WTC11 (cell line): ENCODE measurements around the gene MRPL37. TPM values are rescaled to one million over a fixed set of nuclear protein-coding genes. Genes with fewer than 3 reads are reported as not detected.
A peak's percentile ranks its signal among the peaks of the same experiment; 100 is the strongest.

Experiments used
- ATAC-seq: fragments of 200-7000 bp; cut with Tn5 transposase; 2 replicates; pipeline ENCODE4 v1.10.0; 2021; ENCODE audit warnings: mild to moderate bottlenecking, moderate library complexity
- CTCF ChIA-PET: fragments of 300-600 bp; sonication (Branson Sonifier 250); formaldehyde crosslinking; loops from one replicate; lab custom pipeline; 2021; ENCODE audit warnings: antibody characterized with exemption; lab: Charles Lee
- POLR2A ChIA-PET: fragments of 350-600 bp; sonication (Branson Sonifier 250); formaldehyde crosslinking; loops from one replicate; lab custom pipeline; 2021; ENCODE audit warnings: antibody characterized with exemption; lab: Charles Lee
- DNase-seq: peaks from one replicate; pipeline ENCODE4 v3.0.0; 2021; ENCODE audit warnings: low spot score
- H3K27ac Mint-ChIP-seq: 2 replicates; pipeline ENCODE4 v1.8.0; 2021; ENCODE audit warnings: mixed read lengths
- H3K27me3 Mint-ChIP-seq: 2 replicates; pipeline ENCODE4 v1.8.0; 2021; ENCODE audit warnings: low read depth, mild to moderate bottlenecking, moderate library complexity, mixed read lengths
- H3K36me3 Mint-ChIP-seq: 2 replicates; pipeline ENCODE4 v1.8.0; 2021; ENCODE audit warnings: mixed read lengths
- H3K4me1 Mint-ChIP-seq: 2 replicates; pipeline ENCODE4 v1.8.0; 2022; ENCODE audit warnings: mixed read lengths
- H3K4me3 Mint-ChIP-seq: 2 replicates; pipeline ENCODE4 v1.8.0; 2021; ENCODE audit warnings: mild to moderate bottlenecking, moderate library complexity, mixed read lengths
- H3K9me3 Mint-ChIP-seq: 2 replicates; pipeline ENCODE4 v1.8.0; 2021; ENCODE audit warnings: mixed read lengths
- GABPB1 ChIP-seq: sonication (generic); formaldehyde crosslinking; IDR thresholded peaks from 2 replicates; pipeline ENCODE4 v1.8.1; 2023; ENCODE audit warnings: mild to moderate bottlenecking, missing genetic modification reagents
- GTF2I ChIP-seq: fragments of 250-450 bp; sonication (Bioruptor Pico); conservative IDR thresholded peaks from 2 replicates; pipeline ENCODE4 v1.4.0; 2021; ENCODE audit warnings: mild to moderate bottlenecking
- HMGA2 ChIP-seq: fragments of 250-450 bp; sonication (Bioruptor Pico); IDR thresholded peaks from 2 replicates; pipeline ENCODE4 v1.4.0; 2021; ENCODE audit warnings: mild to moderate bottlenecking, moderate library complexity
- KAT7 ChIP-seq: sonication (generic); formaldehyde crosslinking; IDR thresholded peaks from 2 replicates; pipeline ENCODE4 v1.8.1; 2023; ENCODE audit warnings: missing genetic modification reagents, mild to moderate bottlenecking, borderline replicate concordance
- MYBL2 ChIP-seq: sonication (generic); formaldehyde crosslinking; IDR thresholded peaks from 2 replicates; pipeline ENCODE4 v1.8.1; 2023; ENCODE audit warnings: mild to moderate bottlenecking, moderate library complexity, missing genetic modification reagents
- NFE2L1 ChIP-seq: sonication (generic); formaldehyde crosslinking; IDR thresholded peaks from 2 replicates; pipeline ENCODE4 v1.8.1; 2023; ENCODE audit warnings: missing genetic modification reagents
- NR1H2 ChIP-seq: sonication (generic); formaldehyde crosslinking; IDR thresholded peaks from 2 replicates; pipeline ENCODE4 v1.9.0; 2021; ENCODE audit warnings: mild to moderate bottlenecking, moderate library complexity, missing genetic modification reagents
- PRRX2 ChIP-seq: fragments of 250-450 bp; sonication (Bioruptor Pico); IDR thresholded peaks from 2 replicates; pipeline ENCODE4 v1.8.0; 2021; ENCODE audit warnings: mild to moderate bottlenecking
- RELA ChIP-seq: sonication (generic); formaldehyde crosslinking; IDR thresholded peaks from 2 replicates; pipeline ENCODE4 v1.8.1; 2022; ENCODE audit warnings: missing genetic modification reagents, mild to moderate bottlenecking, borderline replicate concordance
- ZBTB21 ChIP-seq: sonication (generic); formaldehyde crosslinking; IDR thresholded peaks from 2 replicates; pipeline ENCODE4 v1.8.1; 2023; ENCODE audit warnings: mild to moderate bottlenecking, missing genetic modification reagents, borderline replicate concordance
- ZBTB43 ChIP-seq: sonication (generic); formaldehyde crosslinking; IDR thresholded peaks from 2 replicates; pipeline ENCODE4 v1.8.1; 2023; ENCODE audit warnings: mild to moderate bottlenecking, missing genetic modification reagents
- ZNF121 ChIP-seq: sonication (generic); formaldehyde crosslinking; IDR thresholded peaks from 2 replicates; pipeline ENCODE4 v1.8.0; 2023; ENCODE audit warnings: missing genetic modification reagents
- ZNF396 ChIP-seq: fragments of 250-450 bp; sonication (Bioruptor Pico); IDR thresholded peaks from 2 replicates; pipeline ENCODE4 v1.8.0; 2021; ENCODE audit warnings: mild to moderate bottlenecking, moderate library complexity, borderline replicate concordance
- total RNA-seq: library from RNA; stranded (reverse); gene quantifications from 3 replicates; pipeline ENCODE4 v1.2.3, GENCODE V29; 2021
- TF ChIP-seq, protein P1 (sequence below): sonication (generic); formaldehyde crosslinking; IDR thresholded peaks from 2 replicates; pipeline ENCODE4 v1.8.1; 2022; ENCODE audit warnings: missing genetic modification reagents, borderline replicate concordance
- TF ChIP-seq, protein P2 (sequence below): fragments of 250-450 bp; sonication (Bioruptor Pico); conservative IDR thresholded peaks from 2 replicates; pipeline ENCODE4 v1.9.0; 2021; ENCODE audit warnings: mild to moderate bottlenecking
- TF ChIP-seq, protein P3 (sequence below): sonication (generic); formaldehyde crosslinking; IDR thresholded peaks from 2 replicates; pipeline ENCODE4 v1.8.1; 2022; ENCODE audit warnings: low read depth, missing genetic modification reagents, borderline replicate concordance
- TF ChIP-seq, protein P4 (sequence below): sonication (generic); formaldehyde crosslinking; IDR thresholded peaks from 2 replicates; pipeline ENCODE4 v1.8.1; 2023; ENCODE audit warnings: mild to moderate bottlenecking, missing genetic modification reagents, moderate library complexity
- TF ChIP-seq, protein P5 (sequence below): fragments of 250-450 bp; sonication (Bioruptor Pico); IDR thresholded peaks from 2 replicates; pipeline ENCODE4 v1.9.0; 2021; ENCODE audit warnings: moderate library complexity, mild to moderate bottlenecking, inconsistent platforms, borderline replicate concordance

Gene MRPL37
- total RNA-seq, 1 experiment from 2014 or later: 143 TPM

DNA sequence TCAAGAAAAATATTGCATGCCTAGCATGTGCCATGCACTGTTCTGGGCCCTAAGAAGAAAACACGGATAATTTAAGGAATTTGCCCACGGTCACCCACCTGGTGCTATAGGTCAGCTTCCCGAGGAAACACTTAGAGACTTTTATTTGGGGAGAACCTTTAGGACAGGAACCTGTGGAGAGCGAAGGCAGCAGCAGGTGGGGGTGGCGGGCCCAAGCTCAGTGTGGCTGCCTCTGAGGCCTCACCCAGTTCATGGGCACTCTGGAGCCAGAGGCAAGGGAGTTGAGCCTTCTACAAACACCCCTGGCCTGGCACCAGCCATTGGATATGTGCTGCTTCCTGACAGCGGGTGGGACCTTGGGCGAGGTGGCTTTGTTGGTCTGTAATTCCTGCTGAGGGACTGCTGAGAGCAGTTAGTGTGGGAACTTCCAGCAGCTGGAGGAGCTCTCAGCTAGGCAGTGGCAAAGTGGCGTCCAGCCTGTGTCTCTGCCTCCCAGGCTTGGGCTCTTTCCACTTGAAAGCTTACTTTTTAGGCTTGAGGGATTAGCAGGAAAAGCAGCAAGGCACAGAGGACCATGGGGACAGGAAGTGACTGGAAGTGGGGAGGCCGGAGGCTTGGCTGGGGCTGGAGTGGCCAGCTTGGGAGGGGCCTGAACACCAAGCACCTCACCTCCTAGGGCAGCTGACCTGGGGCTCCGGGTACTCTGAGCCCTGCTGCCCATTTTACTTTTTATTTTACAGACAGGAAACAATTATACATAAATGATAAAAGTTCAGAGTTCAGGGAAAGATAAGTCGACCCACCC lies 19.1 kb downstream of the MRPL37 start (continued):
- TF ChIP-seq, protein P1, sequence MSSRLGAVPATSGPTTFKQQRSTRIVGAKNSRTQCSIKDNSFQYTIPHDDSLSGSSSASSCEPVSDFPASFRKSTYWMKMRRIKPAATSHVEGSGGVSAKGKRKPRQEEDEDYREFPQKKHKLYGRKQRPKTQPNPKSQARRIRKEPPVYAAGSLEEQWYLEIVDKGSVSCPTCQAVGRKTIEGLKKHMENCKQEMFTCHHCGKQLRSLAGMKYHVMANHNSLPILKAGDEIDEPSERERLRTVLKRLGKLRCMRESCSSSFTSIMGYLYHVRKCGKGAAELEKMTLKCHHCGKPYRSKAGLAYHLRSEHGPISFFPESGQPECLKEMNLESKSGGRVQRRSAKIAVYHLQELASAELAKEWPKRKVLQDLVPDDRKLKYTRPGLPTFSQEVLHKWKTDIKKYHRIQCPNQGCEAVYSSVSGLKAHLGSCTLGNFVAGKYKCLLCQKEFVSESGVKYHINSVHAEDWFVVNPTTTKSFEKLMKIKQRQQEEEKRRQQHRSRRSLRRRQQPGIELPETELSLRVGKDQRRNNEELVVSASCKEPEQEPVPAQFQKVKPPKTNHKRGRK (CRISPR knock-in tag): no peak
- TF ChIP-seq PRRX2 (CRISPR knock-in tag): no peak
- TF ChIP-seq RELA (CRISPR knock-in tag): no peak
- no peak for TF ChIP-seq NR1H2 (CRISPR knock-in tag)
- no peak for TF ChIP-seq GTF2I
- no peak for TF ChIP-seq GABPB1 (CRISPR knock-in tag)

DNA sequence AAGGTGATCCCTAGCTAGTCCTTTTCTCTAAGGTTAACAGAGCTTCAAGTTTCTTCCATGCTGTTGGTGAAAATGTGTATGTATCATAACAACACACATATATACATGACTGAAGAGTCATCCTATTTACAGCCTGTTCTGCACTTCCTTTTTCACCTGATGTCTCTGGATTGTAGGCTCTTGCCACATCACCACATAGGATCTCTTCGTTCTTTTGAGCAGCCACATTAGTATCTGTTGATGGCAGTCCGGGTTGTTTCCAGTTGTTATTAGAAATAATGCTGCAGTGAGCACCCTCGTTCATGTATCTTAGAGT lies 19.7 kb downstream of the MRPL37 start:
- H3K4me1 Mint-ChIP-seq: peaks cover 13% of the 10 kb centered on the region
- H3K27ac Mint-ChIP-seq: peak overlapping the region; percentile 70
- no peaks in the 10 kb centered on the region for H3K27me3 Mint-ChIP-seq
- peaks cover 47% of the 10 kb centered on the region for H3K36me3 Mint-ChIP-seq
- CTCF ChIA-PET: interaction anchor here (1.0 to 1.7 kb wide), 3 partner anchors 38 to 270 kb away, joined by 3 to 7 read pairs (median 6); no protein-coding TSS in a partner anchor
- POLR2A ChIA-PET: interaction anchor here (1.1 kb wide), 1 partner anchor 187 kb away, joined by 4 read pairs; the partner anchor contains the start of gene SSBP3
- no peak for DNase-seq
- TF ChIP-seq NFE2L1 (CRISPR knock-in tag) (no peak), MYBL2 (CRISPR knock-in tag) (no peak), GTF2I (no peak), ZBTB43 (CRISPR knock-in tag) (no peak), ZNF396 (CRISPR knock-in tag) (no peak), HMGA2 (CRISPR knock-in tag) (no peak), ZBTB21 (CRISPR knock-in tag) (no peak), ZNF121 (CRISPR knock-in tag) (no peak), KAT7 (CRISPR knock-in tag) (no peak)
- TF ChIP-seq, protein P2, sequence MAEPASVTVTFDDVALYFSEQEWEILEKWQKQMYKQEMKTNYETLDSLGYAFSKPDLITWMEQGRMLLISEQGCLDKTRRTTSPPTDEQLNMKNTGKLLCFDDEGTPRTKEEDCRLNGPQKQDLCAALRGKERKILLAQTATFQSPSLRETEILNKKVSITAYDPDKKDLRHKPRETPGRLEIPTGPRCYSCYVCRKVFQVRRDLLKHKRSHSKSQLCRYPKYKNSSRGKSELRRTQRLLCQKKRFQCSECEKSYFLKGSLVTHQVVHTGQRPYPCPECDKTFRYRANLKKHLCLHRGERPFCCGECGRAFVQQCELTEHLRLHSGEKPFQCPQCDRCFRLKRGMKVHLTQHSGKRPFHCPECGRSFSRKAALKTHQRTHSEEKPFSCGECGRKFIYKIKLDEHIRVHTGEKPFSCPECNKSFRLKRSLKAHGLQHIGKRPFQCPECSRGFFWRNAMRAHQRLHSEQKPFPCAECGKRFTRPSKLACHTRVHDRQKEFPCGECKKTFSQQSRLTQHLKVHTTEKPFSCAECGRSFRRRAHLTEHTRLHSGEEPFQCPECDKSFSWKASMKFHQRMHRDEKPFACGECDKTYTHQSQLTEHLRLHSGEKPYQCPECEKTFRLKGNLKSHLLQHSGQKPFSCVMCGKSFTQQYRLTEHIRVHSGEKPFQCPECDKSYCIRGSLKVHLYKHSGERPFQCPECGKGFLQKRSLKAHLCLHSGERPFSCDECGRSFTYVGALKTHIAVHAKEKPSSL (CRISPR knock-in tag): no peak
- TF ChIP-seq, protein P3, sequence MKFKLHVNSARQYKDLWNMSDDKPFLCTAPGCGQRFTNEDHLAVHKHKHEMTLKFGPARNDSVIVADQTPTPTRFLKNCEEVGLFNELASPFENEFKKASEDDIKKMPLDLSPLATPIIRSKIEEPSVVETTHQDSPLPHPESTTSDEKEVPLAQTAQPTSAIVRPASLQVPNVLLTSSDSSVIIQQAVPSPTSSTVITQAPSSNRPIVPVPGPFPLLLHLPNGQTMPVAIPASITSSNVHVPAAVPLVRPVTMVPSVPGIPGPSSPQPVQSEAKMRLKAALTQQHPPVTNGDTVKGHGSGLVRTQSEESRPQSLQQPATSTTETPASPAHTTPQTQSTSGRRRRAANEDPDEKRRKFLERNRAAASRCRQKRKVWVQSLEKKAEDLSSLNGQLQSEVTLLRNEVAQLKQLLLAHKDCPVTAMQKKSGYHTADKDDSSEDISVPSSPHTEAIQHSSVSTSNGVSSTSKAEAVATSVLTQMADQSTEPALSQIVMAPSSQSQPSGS (CRISPR knock-in tag): no peak
- TF ChIP-seq, protein P4, sequence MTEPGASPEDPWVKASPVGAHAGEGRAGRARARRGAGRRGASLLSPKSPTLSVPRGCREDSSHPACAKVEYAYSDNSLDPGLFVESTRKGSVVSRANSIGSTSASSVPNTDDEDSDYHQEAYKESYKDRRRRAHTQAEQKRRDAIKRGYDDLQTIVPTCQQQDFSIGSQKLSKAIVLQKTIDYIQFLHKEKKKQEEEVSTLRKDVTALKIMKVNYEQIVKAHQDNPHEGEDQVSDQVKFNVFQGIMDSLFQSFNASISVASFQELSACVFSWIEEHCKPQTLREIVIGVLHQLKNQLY (CRISPR knock-in tag): no peak
- TF ChIP-seq, protein P5, sequence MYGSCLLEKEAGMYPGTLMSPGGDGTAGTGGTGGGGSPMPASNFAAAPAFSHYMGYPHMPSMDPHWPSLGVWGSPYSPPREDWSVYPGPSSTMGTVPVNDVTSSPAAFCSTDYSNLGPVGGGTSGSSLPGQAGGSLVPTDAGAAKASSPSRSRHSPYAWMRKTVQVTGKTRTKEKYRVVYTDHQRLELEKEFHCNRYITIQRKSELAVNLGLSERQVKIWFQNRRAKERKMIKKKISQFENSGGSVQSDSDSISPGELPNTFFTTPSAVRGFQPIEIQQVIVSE (CRISPR knock-in tag): no peak
- no peaks in the 10 kb centered on the region for H3K9me3 Mint-ChIP-seq
- no peak overlapping the region for H3K4me3 Mint-ChIP-seq
- ATAC-seq: no peak
